ENCODE data around the gene RNF175. TPM values are rescaled to one million over a fixed set of nuclear protein-coding genes. Genes with fewer than 3 reads are reported as not detected.
A peak's percentile ranks its signal among the peaks of the same experiment; 100 is the strongest.

The RNF175 gene
- total and polyA plus RNA-seq, 4 donors, result 0.15 to 1.8 (median 0.16) TPM

- DNase-seq, result peak in 1 of 3 donors; percentile 47
- Histone ChIP-seq H3K4me3 (no peak overlapping the region), H3K36me3 (ENCODE audit: control insufficient read depth in 4 of 4, insufficient read depth in 4 of 4, low read length in 4 of 4) (no peaks in the 10 kb centered on the region), H3K9ac (ENCODE audit: insufficient read depth in 1 of 2, low read length in 2 of 2) (peak overlapping the region in 1 of 2 donors; percentile 58), H3K27me3 (ENCODE audit: control insufficient read depth in 3 of 3, insufficient read depth in 3 of 3, low read length in 2 of 3) (peaks cover 5 to 45% (median 33%) of the 10 kb centered on the region in 3 donors), H3K9me3 (ENCODE audit: control insufficient read depth in 4 of 4, insufficient read depth in 3 of 4, low read length in 3 of 4) (peaks cover 0 to 2% (median 0%) of the 10 kb centered on the region in 4 donors), H3K4me1 (ENCODE audit: control insufficient read depth in 5 of 5, insufficient read depth in 5 of 5, low read length in 5 of 5) (peaks cover 0 to 38% (median 4%) of the 10 kb centered on the region in 5 donors), H3K27ac (ENCODE audit: low read depth in 1 of 2, low read length in 1 of 2) (no peak overlapping the region)
- ATAC-seq (ENCODE audit: insufficient read depth, low FRiP score), result no peak
- 13 to 19% methylated on average over 39 of the region's 39 CpGs for WGBS, 2 donors
- no peak for TF ChIP-seq CTCF (IDR thresholded peaks at IDR 0.05; ENCODE audit: control extremely low read depth, extremely low read depth)
Observed at GRCh38 chr4:153792618-153793247, 32.9 kb upstream of the RNF175 start.

GRCh38 chr4:153791746-153792617 lies 32.2 kb upstream of the RNF175 start:
- Histone ChIP-seq H3K36me3 (ENCODE audit: control insufficient read depth in 4 of 4, insufficient read depth in 4 of 4, low read length in 4 of 4) (no peaks in the 10 kb centered on the region), H3K9ac (ENCODE audit: insufficient read depth in 1 of 2, low read length in 2 of 2) (peak overlapping the region in 1 of 2 donors; percentile 58), H3K27ac (ENCODE audit: low read depth in 1 of 2, low read length in 1 of 2) (no peak overlapping the region), H3K4me3 (no peak overlapping the region), H3K27me3 (ENCODE audit: control insufficient read depth in 3 of 3, insufficient read depth in 3 of 3, low read length in 2 of 3) (peaks cover 5 to 50% (median 41%) of the 10 kb centered on the region in 3 donors), H3K4me1 (ENCODE audit: control insufficient read depth in 5 of 5, insufficient read depth in 5 of 5, low read length in 5 of 5) (peaks cover 0 to 38% (median 4%) of the 10 kb centered on the region in 5 donors), H3K9me3 (ENCODE audit: control insufficient read depth in 4 of 4, insufficient read depth in 3 of 4, low read length in 3 of 4) (peaks cover 0 to 2% (median 0%) of the 10 kb centered on the region in 4 donors)
- no peak for TF ChIP-seq CTCF (IDR thresholded peaks at IDR 0.05; ENCODE audit: control extremely low read depth, extremely low read depth)
- no peak for ATAC-seq (ENCODE audit: insufficient read depth, low FRiP score)
- peak; percentile 86 to 92 (median 88) for DNase-seq
- 6 to 7% methylated on average over 37 of the region's 37 CpGs for WGBS, 2 donors

GRCh38 chr4:153790962-153791551 lies 31.2 kb upstream of the RNF175 start:
- H3K4me3 ChIP-seq, result no peak overlapping the region
- WGBS, 2 donors, result 3% methylated on average over 50 to 51 of the region's 51 CpGs
- H3K9ac ChIP-seq (ENCODE audit: insufficient read depth in 1 of 2, low read length in 2 of 2), result no peak overlapping the region

More at GRCh38 chr4:153790962-153791551, 31.2 kb upstream of the RNF175 start:
- Histone ChIP-seq H3K9me3 (ENCODE audit: control insufficient read depth in 4 of 4, insufficient read depth in 3 of 4, low read length in 3 of 4) (peaks cover 0 to 2% (median 0%) of the 10 kb centered on the region in 4 donors), H3K4me1 (ENCODE audit: control insufficient read depth in 5 of 5, insufficient read depth in 5 of 5, low read length in 5 of 5) (peaks cover 0 to 43% (median 4%) of the 10 kb centered on the region in 5 donors), H3K27me3 (ENCODE audit: control insufficient read depth in 3 of 3, insufficient read depth in 3 of 3, low read length in 2 of 3) (peaks cover 5 to 52% (median 45%) of the 10 kb centered on the region in 3 donors), H3K27ac (ENCODE audit: low read depth in 1 of 2, low read length in 1 of 2) (no peak overlapping the region), H3K36me3 (ENCODE audit: control insufficient read depth in 4 of 4, insufficient read depth in 4 of 4, low read length in 4 of 4) (no peaks in the 10 kb centered on the region)
- no peak for TF ChIP-seq CTCF (IDR thresholded peaks at IDR 0.05; ENCODE audit: control extremely low read depth, extremely low read depth)
- ATAC-seq (ENCODE audit: insufficient read depth, low FRiP score) (no peak), DNase-seq (peak; percentile 64 to 80 (median 70))
